Gastroesophageal sphincter (tissue), 4 donors: ENCODE data around the gene MXD3. TPM values are rescaled to one million over a fixed set of nuclear protein-coding genes. Genes with fewer than 3 reads are reported as not detected.

Experiments
- ATAC-seq: fragments of 150-250 bp; one replicate; pipeline ENCODE4 v1.9.1; 2016; ENCODE audit warnings: mild to moderate bottlenecking, moderate library complexity
- H3K27ac ChIP-seq, 4 donors: fragments of 200-600 bp; sonication (generic) in 3 of 4; 1 replicate in 3 of 4; 2 replicates in 1 of 4; pipeline ENCODE4 v1.5.1; 2016 to 2019
- H3K27me3 ChIP-seq: fragments of 200-600 bp; sonication (generic); one replicate; pipeline ENCODE4 v1.5.1; 2019
- H3K36me3 ChIP-seq, 2 donors: fragments of 200-600 bp; sonication (generic); one replicate each; pipeline ENCODE4 v1.5.1; 2019; ENCODE audit warnings: control low read depth in 1 of 2
- H3K4me1 ChIP-seq, 3 donors: fragments of 200-600 bp; sonication (generic); 1 replicate in 2 of 3; 2 replicates in 1 of 3; pipeline ENCODE4 v1.5.1; 2016 to 2019; ENCODE audit warnings: control low read depth in 2 of 3
- H3K4me3 ChIP-seq, 2 donors: fragments of 200-600 bp; sonication (generic); one replicate each; pipeline ENCODE4 v1.5.1; 2019; ENCODE audit warnings: mild to moderate bottlenecking in 1 of 2, moderate library complexity in 1 of 2
- H3K9me3 ChIP-seq, 3 donors: fragments of 200-600 bp; sonication (generic); one replicate each; pipeline ENCODE4 v1.5.1; 2017 to 2019; ENCODE audit warnings: control low read depth in 2 of 3
- CTCF ChIP-seq, 4 experiments: fragments of 200-600 bp in 2 of 4; fragments of 450-650 bp in 2 of 4; sonication (generic) in 1 of 4; IDR thresholded peaks; one replicate each; pipeline ENCODE4 v1.5.1; 2017 to 2019; ENCODE audit warnings: antibody characterized with exemption in 4 of 4, mild to moderate bottlenecking in 2 of 4, moderate library complexity in 2 of 4
- EP300 ChIP-seq: sonication (generic); formaldehyde crosslinking; IDR thresholded peaks from one replicate; pipeline ENCODE4 v1.6.1; 2017; ENCODE audit warnings: antibody characterized with exemption, mild to moderate bottlenecking
- POLR2A ChIP-seq, 2 donors: fragments of 450-650 bp; IDR thresholded peaks; one replicate each; pipeline ENCODE4 v1.6.1; 2017; ENCODE audit warnings: antibody characterized with exemption in 2 of 2, mild to moderate bottlenecking in 2 of 2, moderate library complexity in 1 of 2
- POLR2AphosphoS5 ChIP-seq: sonication (generic); formaldehyde crosslinking; IDR thresholded peaks from one replicate; pipeline ENCODE4 v1.6.1; 2017; ENCODE audit warnings: antibody characterized with exemption
- WGBS, 2 donors: methylation state at CpG; one replicate each; pipeline ENCODE4 v1.1.5; 2018; ENCODE audit warnings: low coverage in 1 of 2; 5-methylcytosine and 5-hydroxymethylcytosine counted together
- total RNA-seq, 4 donors: library from RNA; depleted of rRNA; stranded (reverse); fragments of >200 nt; gene quantifications; one replicate each; pipeline ENCODE4 v1.1.0, GENCODE V29; 2016

The MXD3 gene
- total RNA-seq, 4 donors from 2014 or later, result 1.7 to 10.9 (median 6.3) TPM

GRCh38 chr5:177336603-177337494, 25.2 kb upstream of the MXD3 start:
- TF ChIP-seq EP300 (no peak), CTCF (IDR thresholded peaks at IDR 0.05) (no peak), POLR2A (IDR thresholded peaks at IDR 0.05) (no peak), POLR2AphosphoS5 (no peak)
- peaks cover 0 to 8% (median 0%) of the 10 kb centered on the region in 3 donors for H3K4me1 ChIP-seq
- no peaks in the 10 kb centered on the region for H3K27me3 ChIP-seq
- H3K36me3 ChIP-seq, result peaks cover 0 to 98% of the 10 kb centered on the region in 2 donors
- no peak for ATAC-seq
- 92% methylated on average over 7 to 20 of the region's 36 CpGs for WGBS, 2 donors
- no peaks in the 10 kb centered on the region for H3K9me3 ChIP-seq
- no peak overlapping the region for H3K4me3 ChIP-seq
- no peak overlapping the region for H3K27ac ChIP-seq

GRCh38 chr5:177336112-177336511, 24.4 kb upstream of the MXD3 start:
- ATAC-seq, result no peak
- WGBS, 2 donors, result 55% methylated on average over 8 of the region's 12 CpGs; no CpG with 5 or more reads in 1 of the 2 donors
- Histone ChIP-seq H3K36me3 (peaks cover 0 to 98% of the 10 kb centered on the region in 2 donors), H3K27me3 (no peaks in the 10 kb centered on the region), H3K27ac (no peak overlapping the region), H3K4me1 (peaks cover 0 to 8% (median 0%) of the 10 kb centered on the region in 3 donors), H3K4me3 (no peak overlapping the region), H3K9me3 (no peaks in the 10 kb centered on the region)
- TF ChIP-seq EP300, result no peak
- no peak for TF ChIP-seq POLR2A (IDR thresholded peaks at IDR 0.05)
- TF ChIP-seq CTCF (IDR thresholded peaks at IDR 0.05), result no peak
- no peak for TF ChIP-seq POLR2AphosphoS5

GRCh38 chr5:177335701-177336065, 24.0 kb upstream of the MXD3 start:
- ATAC-seq, result no peak
- WGBS, 2 donors, result 94% methylated on average over 5 of the region's 7 CpGs; no CpG with 5 or more reads in 1 of the 2 donors

GRCh38 chr5:177334781-177335700, 23.3 kb upstream of the MXD3 start:
- Histone ChIP-seq H3K36me3 (peaks cover 0 to 100% of the 10 kb centered on the region in 2 donors), H3K27ac (no peak overlapping the region), H3K4me1 (peaks cover 0 to 8% (median 0%) of the 10 kb centered on the region in 3 donors), H3K9me3 (no peaks in the 10 kb centered on the region), H3K27me3 (no peaks in the 10 kb centered on the region), H3K4me3 (no peak overlapping the region)
- TF ChIP-seq CTCF (IDR thresholded peaks at IDR 0.05) (no peak), EP300 (no peak), POLR2AphosphoS5 (no peak), POLR2A (IDR thresholded peaks at IDR 0.05) (no peak)
- 61 to 87% methylated on average over 5 to 7 of the region's 21 CpGs for WGBS, 2 donors
- ATAC-seq, result no peak

More at GRCh38 chr5:177335701-177336065, 24.0 kb upstream of the MXD3 start:
- Histone ChIP-seq H3K4me3 (no peak overlapping the region), H3K27me3 (no peaks in the 10 kb centered on the region), H3K4me1 (peaks cover 0 to 8% (median 0%) of the 10 kb centered on the region in 3 donors), H3K9me3 (no peaks in the 10 kb centered on the region), H3K36me3 (peaks cover 0 to 100% of the 10 kb centered on the region in 2 donors), H3K27ac (no peak overlapping the region)
- no peak for TF ChIP-seq CTCF (IDR thresholded peaks at IDR 0.05)
- no peak for TF ChIP-seq POLR2A (IDR thresholded peaks at IDR 0.05)
- TF ChIP-seq POLR2AphosphoS5, result no peak
- no peak for TF ChIP-seq EP300
